ENCODE results near the gene DHRS7C. TPM values are rescaled to one million over a fixed set of nuclear protein-coding genes. Genes with fewer than 3 reads are reported as not detected.

DHRS7C gene, protein sequence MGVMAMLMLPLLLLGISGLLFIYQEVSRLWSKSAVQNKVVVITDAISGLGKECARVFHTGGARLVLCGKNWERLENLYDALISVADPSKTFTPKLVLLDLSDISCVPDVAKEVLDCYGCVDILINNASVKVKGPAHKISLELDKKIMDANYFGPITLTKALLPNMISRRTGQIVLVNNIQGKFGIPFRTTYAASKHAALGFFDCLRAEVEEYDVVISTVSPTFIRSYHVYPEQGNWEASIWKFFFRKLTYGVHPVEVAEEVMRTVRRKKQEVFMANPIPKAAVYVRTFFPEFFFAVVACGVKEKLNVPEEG
- 100 to 1,000 TPM in 1 of 2 donors, 10 to 100 TPM in 1; 82.3 to 159 TPM for total RNA-seq
- long read RNA-seq, partial matches to known transcripts = 0 of 4 reads
- long read RNA-seq, other reads (novel, unspliced or antisense) = 3 of 4 reads

DNA sequence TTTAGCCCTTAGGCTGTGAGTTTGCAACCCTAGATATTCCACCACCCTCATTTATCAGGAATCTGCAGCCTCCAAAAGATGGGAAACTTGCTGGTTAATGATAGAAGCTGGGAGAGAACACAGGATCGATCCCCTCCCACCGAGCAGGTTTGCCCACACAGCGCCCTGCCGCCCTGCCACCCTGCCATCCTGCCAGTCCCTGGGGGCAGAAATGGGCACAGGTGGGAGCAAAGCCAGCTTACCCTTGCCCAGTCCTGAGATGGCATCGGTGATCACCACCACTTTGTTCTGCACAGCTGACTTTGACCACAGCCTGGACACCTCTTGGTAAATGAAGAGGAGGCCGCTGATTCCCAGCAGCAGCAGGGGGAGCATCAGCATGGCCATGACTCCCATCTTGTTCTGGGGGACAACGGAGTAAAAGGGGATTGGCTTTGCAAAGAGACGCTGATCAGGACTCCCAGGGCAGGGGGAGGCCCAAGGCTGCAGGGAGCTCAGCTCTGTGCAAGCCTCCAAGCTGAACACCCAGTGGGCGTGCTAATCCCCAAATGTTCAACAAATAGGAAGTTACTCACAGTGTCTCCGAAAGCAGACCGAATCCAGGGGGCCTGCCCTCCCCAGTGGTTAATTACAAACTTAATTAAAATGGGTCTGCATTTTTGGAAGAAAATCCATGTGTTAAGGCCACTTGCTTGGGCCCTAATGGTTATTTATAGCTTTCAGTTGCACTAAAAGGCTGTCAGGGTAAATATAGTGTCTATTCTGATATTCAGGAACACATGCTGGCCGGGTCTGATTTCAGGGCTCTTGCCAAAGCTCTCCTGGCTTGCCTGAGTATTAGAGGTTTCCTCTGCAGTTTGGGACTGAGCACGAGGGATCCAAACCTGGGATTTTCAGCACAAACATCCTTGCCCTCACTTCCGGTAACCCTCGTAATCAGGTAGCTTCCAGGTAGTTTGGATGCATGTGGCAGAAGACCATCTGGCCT, at the start of gene DHRS7C:
Gene DHRS7C, minus strand, starts transcription at position 704 of the 988 bp plus-strand sequence. Its CDS starts 308 bp downstream, at position 396.
- peak; percentile 39 for DNase-seq
- ATAC-seq = peak; percentile 80 to 87
- intact Hi-C loops (cut with DNase I) = no loop called here

- intact Hi-C loops (cut with DNase I) = no loop called here
- no peak for DNase-seq
- peak in 1 of 2 donors; percentile 7 for ATAC-seq
Measured at GRCh38 chr17:9839433-9839832, 48.0 kb upstream of the DHRS7C start.

DNA sequence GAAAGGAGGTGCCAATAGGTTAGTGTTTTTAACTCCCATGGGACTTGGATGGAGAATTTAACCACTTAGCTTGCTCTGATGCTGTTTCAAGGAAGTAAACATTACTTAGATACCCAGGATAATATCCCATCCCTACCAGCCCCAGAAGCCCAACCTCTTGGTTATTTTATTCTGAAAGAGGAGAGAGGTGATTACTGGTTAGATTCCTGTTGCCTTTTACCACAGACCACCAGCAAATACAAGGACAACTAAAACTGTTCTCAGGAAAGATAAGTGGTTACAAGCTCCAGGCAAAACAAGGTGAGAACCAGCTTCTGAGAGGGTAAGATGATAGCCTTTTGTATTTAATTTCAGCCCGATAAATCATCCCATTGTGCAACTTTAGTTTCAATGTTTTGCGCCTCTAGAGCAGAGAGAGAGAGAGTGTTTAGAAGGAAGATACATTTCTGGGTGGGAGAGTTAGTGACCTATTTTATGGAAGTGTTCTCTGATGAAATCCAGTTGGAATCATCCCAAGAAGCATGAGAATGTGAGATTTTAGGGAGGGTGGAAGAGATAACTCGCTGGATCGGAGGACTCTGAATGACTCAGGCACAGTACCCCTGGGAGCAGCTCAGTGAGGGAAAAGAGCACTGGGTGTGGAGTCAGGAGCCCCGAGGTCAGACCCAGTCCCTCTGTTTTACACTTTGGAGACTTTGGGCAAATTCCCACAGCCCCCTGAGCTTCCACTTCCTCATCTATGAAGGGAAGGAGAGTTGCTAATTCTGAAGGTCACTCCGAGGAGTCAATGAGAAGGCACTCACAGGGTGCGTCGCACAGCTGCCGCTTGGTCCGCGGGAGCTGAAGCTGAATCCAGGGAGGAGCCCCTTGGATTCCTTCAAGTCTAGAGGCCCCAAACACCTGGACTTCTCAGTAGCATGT, 46.4 kb upstream of the DHRS7C start:
- ATAC-seq (peak; percentile 81 to 88), DNase-seq (peak; percentile 78)
- intact Hi-C loops (cut with DNase I) = no loop called here

DNA sequence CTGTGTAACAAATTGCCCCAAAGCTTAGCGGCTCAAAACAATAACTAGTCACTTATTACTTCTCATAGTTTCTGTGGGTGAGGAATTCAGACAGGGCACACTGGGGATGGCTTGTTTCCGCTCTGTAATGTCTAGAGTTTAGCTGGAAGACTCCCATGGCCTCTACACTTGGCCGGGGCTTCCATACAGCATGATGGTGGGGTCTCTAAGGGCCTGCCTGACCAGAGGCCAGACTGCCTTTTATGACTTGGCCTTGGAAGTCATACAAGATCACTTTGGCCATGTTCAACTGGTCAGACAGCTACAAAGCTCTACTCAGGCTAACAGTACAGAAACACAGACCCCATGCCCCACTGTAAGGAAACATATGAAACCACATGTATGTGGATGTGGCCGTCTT, 42.5 kb upstream of the DHRS7C start:
- no peak for DNase-seq
- ATAC-seq = no peak
- intact Hi-C loops (cut with DNase I) = no loop called here

DNA sequence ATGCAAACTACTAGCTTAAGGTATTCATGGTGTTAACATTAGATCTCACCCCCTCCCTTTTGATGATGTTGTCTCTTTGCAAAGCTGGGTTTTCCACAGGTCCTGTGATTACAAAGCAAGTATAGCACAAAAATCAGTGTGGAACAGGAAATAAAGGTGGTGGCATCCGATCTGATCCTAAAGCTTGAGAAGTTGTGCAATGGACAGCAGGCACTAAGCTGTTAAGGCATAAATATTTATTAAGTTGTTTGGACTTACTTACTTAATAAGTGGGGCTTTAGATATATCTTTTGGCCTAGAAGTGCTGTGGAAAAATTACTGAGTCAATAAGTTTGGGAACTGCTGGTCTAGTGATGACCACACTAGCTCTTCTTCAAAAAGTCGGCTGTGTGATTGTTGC, 39.3 kb upstream of the DHRS7C start:
- intact Hi-C loops (cut with DNase I) = no loop called here
- no peak for DNase-seq
- ATAC-seq = no peak

GRCh38 chr17:9829343-9829742, 38.0 kb upstream of the DHRS7C start:
- DNase-seq = no peak
- no peak for ATAC-seq
- intact Hi-C loops (cut with DNase I) = no loop called here

- no peak for DNase-seq
- ATAC-seq = peak; percentile 12 to 86
- intact Hi-C loops (cut with DNase I) = no loop called here
Measured at GRCh38 chr17:9828296-9829295, 37.2 kb upstream of the DHRS7C start.

- intact Hi-C loops (cut with DNase I) = no loop called here
- ATAC-seq = no peak
- DNase-seq = no peak
Measured at GRCh38 chr17:9825641-9826150, 34.3 kb upstream of the DHRS7C start, which contains the start of gene GLP2R. GLP2R (plus strand) TSS chr17:9825924; CDS start chr17:9826064, 140 bp downstream.

DNA sequence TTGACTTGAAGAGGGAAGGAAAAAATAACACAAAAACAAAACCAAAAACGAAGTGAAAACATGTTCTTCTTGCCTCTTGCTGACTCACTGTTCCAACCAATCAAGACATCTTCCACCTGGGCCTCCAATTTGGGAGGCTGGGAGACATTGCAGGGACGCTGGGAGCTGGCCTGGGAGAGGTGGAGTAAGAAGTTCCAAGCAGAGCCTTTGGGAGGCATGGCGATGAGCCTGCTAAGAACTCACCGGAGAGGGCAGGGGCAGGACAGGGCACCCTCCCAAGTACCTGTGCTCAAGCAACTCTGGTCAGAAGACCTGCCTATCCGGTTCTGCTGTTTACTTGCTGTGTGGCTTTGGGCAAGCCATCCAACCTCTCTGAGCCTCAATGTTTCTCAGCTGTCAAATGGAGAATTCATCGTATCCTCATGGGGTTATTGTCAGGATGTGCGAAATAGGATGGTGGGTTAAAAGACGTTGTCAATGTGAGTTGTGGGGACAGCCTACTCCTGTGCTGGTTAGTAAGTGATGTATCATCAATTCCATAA, 33.5 kb upstream of the DHRS7C start:
- intact Hi-C loops (cut with DNase I) = no loop called here
- ATAC-seq (no peak), DNase-seq (no peak)

DNA sequence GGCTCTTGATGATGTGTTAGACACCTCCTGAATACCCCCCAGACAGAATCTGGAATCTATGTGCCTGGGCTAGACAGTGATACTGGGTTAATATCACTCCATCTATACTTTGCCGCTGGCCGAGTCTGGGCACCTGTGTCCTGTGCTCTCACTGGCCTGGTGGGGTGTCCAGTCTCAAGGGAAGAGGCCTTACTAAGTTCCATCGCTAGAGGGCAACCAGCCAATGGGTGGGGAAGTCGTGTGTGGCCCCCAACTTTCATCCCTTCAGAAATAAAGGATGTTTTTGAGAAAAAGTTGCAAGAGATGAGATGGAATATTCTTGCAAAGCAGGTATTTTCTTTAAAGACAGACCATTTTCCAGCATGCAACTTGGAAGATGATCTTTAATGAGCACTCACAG, 32.7 kb upstream of the DHRS7C start:
- DNase-seq (no peak), ATAC-seq (no peak)
- intact Hi-C loops (cut with DNase I) = no loop called here

GRCh38 chr17:9821921-9822320, 30.5 kb upstream of the DHRS7C start, which contains the start of gene GSG1L2:
GSG1L2 (minus strand) TSS chr17:9822079; CDS start chr17:9822071, 8 bp downstream.
- ATAC-seq = no peak
- DNase-seq = no peak
- intact Hi-C loops (cut with DNase I) = no loop called here

GRCh38 chr17:9820448-9820847, 29.1 kb upstream of the DHRS7C start:
- intact Hi-C loops (cut with DNase I) = no loop called here
- DNase-seq (no peak), ATAC-seq (no peak)

- DNase-seq (no peak), ATAC-seq (no peak)
- intact Hi-C loops (cut with DNase I) = no loop called here
Measured at GRCh38 chr17:9818760-9819159, 27.4 kb upstream of the DHRS7C start.

DNA sequence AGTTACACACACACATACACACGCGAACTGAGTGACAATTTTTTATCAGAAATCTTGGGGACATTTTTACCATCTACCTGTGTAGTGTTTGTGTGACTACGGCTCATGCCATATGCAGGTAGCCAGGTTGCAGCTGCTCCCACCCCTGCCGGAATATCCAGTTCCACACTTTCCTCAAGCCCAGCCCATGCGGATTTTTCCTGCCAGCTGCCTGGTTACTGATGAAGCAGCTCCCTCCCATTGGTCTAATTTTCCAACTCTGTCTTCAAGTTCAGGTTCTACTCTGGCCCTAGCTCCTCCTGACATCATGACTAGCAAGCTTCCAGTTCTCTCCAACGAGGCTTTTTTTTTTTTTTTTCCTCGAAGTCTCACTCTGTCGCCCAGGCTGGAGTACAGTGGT, 25.7 kb upstream of the DHRS7C start:
- DNase-seq (no peak), ATAC-seq (peak; percentile 87 to 89)
- intact Hi-C loops (cut with DNase I) = no loop called here

DNA sequence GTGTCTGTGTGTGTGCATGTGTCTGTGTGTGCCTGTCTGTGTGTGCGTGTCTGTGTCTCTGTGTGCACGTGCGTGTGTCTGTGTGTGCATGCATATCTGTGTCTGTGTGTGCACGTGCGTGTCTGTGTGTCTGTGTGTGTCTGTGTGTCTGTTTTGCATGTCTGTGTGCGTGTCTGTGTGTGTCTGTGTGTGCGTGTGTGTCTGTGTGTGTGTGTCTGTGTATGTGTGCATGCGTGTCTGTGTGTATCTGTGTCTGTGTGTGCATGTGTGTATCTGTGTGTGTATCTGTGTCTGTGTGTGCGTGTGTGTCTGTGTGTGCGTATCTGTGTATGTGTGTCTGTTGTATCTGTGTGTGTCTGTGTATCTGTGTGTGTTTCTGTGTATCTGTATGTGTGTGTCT, 25.1 kb upstream of the DHRS7C start:
- no peak for ATAC-seq
- DNase-seq = no peak
- intact Hi-C loops (cut with DNase I) = no loop called here

- intact Hi-C loops (cut with DNase I) = no loop called here
- DNase-seq = no peak
- no peak for ATAC-seq
Measured at GRCh38 chr17:9814337-9814945, 23.0 kb upstream of the DHRS7C start.

- intact Hi-C loops (cut with DNase I) = no loop called here
Measured at GRCh38 chr17:9813166-9813565, 21.8 kb upstream of the DHRS7C start.

More at GRCh38 chr17:9813166-9813565, 21.8 kb upstream of the DHRS7C start:
- DNase-seq (no peak), ATAC-seq (no peak)

Measured in left cardiac atrium (tissue), 4 donors.